ENCODE measurements around the gene BANK1. TPM values are rescaled to one million over a fixed set of nuclear protein-coding genes. Genes with fewer than 3 reads are reported as not detected.

Gene BANK1
- 0.90 and 1.1 TPM in 2 replicates for total RNA-seq (2014; rRNA removed; shearing (Covaris generic); ENCODE audit: low replicate concordance)

- peak; percentile 66 for DNase-seq (ENCODE audit: low read depth)
- in situ Hi-C loops (cut with HindIII; ENCODE audit: low pct_unique_long_range_greater_than_20kb, low sequenced_read_pairs), result no loop called here
These were observed at the start of gene BANK1 for GRCh38 chr4:101790521-101791181. Gene BANK1 (plus strand): TSS chr4:101790730. CDS start chr4:101790881, 151 bp downstream.

GRCh38 chr4:101753721-101754120 is 36.8 kb upstream of the BANK1 start:
- DNase-seq (ENCODE audit: low read depth), result no peak
- in situ Hi-C loops (cut with HindIII; ENCODE audit: low pct_unique_long_range_greater_than_20kb, low sequenced_read_pairs), result no loop called here

DNA sequence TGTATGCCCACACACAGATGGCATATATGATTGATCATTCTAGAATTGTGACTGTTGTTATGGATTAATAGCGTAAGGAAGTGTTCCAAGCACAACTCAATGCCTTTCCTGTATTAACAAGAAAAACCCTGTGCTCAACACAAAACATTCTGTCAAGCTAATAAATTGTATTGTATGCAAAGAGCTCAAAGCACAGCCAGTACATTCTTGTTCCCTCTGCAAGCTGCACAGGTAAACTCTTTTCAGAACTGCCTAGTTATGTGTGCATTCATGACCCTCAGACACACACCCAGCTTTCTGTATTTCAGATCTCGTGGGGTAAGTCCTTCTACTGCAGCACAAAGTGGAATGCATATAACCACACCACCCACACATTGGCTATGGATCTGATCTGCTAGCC is 34.3 kb upstream of the BANK1 start:
- no peak for DNase-seq (ENCODE audit: low read depth)
- in situ Hi-C loops (cut with HindIII; ENCODE audit: low pct_unique_long_range_greater_than_20kb, low sequenced_read_pairs), result no loop called here

DNA sequence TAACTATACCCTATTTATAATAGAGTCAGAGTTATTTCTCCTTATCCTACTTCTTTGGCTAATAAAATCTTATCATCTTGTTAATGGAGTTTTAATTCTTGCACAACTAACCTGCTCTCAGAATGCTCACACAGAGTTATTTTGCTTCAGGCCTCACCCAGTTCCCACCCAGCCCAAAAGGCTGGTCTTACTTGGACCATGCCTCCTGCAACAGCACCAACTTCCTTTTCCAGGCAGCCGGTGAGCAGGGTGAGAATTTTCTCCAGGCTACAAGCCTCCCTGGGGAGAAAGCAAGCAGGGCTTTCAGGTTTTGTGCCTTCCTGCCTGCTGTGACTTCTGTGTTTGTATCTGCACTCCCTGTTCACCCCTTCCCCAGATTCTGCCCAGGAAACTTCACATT is 29.1 kb upstream of the BANK1 start:
- no peak for DNase-seq (ENCODE audit: low read depth)
- in situ Hi-C loops (cut with HindIII; ENCODE audit: low pct_unique_long_range_greater_than_20kb, low sequenced_read_pairs), result no loop called here

- no peak for DNase-seq (ENCODE audit: low read depth)
- in situ Hi-C loops (cut with HindIII; ENCODE audit: low pct_unique_long_range_greater_than_20kb, low sequenced_read_pairs), result no loop called here
These were observed 28.5 kb upstream of the BANK1 start for GRCh38 chr4:101762025-101762424.

- in situ Hi-C loops (cut with HindIII; ENCODE audit: low pct_unique_long_range_greater_than_20kb, low sequenced_read_pairs), result no loop called here
These were observed 28.0 kb upstream of the BANK1 start for GRCh38 chr4:101762534-101762933.

DNA sequence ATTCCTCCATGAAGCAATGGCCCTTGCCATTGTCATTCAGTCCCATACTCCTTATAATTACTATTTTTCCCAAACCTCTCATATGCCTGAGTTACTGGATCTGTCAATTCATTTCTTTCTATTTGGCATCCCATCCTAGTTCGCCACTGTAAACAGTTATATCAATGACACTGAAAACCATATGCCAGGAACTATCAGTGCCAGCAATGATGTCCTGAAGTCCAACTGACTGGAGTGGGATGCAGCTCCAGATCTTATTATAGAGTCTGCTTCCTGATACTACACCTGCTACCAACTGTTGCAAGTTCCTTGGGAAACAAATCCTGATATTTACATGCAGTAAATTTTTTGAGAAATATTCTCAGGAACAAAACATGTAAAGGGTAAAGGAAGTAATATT is 27.0 kb upstream of the BANK1 start:
- no peak for DNase-seq (ENCODE audit: low read depth)
- in situ Hi-C loops (cut with HindIII; ENCODE audit: low pct_unique_long_range_greater_than_20kb, low sequenced_read_pairs), result no loop called here

More at GRCh38 chr4:101762534-101762933, 28.0 kb upstream of the BANK1 start:
- no peak for DNase-seq (ENCODE audit: low read depth)

DNA sequence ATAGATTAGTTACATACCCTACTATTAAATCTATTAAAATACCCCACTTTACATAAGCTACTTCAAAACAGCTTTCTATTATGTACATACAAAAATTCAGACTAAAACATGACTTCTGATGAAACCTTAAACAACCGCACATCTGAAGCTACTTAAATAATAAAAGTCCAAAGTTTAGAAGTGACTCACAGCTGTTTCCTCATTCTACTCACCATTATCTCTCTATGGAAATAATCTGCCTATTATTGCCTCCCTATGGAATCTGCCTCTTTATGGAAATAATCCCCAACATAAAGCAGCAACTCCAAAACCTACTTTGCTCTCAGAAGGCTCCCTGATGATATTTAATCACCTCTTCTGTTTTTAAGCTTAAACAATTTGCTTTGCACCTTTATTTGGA is 15.7 kb upstream of the BANK1 start:
- no peak for DNase-seq (ENCODE audit: low read depth)
- in situ Hi-C loops (cut with HindIII; ENCODE audit: low pct_unique_long_range_greater_than_20kb, low sequenced_read_pairs), result no loop called here

DNA sequence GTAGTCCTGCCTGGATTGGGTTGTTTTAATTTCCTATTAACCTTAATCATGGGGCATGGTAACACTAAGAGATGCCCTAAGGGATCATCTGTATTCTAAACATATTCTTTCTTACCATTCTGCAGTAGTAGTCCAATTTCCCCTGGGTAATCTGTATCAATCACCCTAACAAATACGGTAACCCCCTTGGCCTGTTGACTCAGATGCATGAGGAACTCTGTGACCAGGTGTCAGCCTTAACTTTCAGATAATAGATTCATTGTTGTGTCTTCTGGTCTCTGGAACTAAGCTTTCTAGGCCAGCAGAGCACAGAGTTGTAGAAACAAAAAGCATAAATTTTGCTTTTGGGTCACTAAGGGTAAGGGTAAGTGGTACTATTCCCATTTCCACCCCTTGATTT is 13.1 kb upstream of the BANK1 start:
- in situ Hi-C loops (cut with HindIII; ENCODE audit: low pct_unique_long_range_greater_than_20kb, low sequenced_read_pairs), result no loop called here
- no peak for DNase-seq (ENCODE audit: low read depth)

DNA sequence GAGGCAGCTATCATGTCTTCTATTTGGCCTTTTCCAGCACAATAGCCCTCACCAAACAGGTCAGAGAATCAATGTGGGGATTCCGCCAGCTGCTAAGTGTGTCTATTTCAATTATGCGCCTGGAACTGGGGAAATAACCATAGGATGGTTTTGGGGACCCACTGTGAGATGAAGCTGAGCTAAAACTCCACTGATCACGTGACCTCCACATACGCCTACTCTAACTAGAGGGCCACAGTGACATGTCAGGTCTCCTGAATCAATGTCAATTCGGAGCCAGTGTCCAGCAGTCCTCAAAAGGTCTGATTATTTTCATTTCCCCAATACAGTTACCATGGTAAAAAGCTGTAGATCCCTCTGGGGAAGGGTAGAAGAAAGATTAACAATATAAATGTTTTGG is 10.2 kb upstream of the BANK1 start:
- DNase-seq (ENCODE audit: low read depth), result no peak
- in situ Hi-C loops (cut with HindIII; ENCODE audit: low pct_unique_long_range_greater_than_20kb, low sequenced_read_pairs), result no loop called here

- in situ Hi-C loops (cut with HindIII; ENCODE audit: low pct_unique_long_range_greater_than_20kb, low sequenced_read_pairs), result no loop called here
- no peak for DNase-seq (ENCODE audit: low read depth)
These were observed 8.0 kb upstream of the BANK1 start for GRCh38 chr4:101782546-101782945.

GRCh38 chr4:101784957-101785356 is 5.6 kb upstream of the BANK1 start:
- no peak for DNase-seq (ENCODE audit: low read depth)
- in situ Hi-C loops (cut with HindIII; ENCODE audit: low pct_unique_long_range_greater_than_20kb, low sequenced_read_pairs), result no loop called here

DNA sequence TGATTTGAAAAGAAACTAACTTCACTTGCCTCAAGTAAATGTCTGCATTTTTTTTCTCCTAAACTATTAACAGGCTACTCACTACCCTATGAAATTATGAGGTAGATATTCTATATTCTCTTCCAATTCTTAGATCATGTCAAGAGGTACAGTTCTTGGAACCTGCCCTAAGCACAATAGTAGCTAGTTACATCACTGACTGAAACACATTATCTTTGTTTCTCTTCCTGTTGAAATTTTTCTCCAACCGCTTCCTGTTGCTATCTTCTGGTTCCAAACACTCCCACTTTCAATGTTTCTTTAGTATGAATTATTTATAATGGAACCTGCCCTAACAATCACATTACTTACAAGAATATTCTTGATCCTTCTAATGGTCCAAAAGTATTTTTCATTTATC is 5.0 kb upstream of the BANK1 start:
- DNase-seq (ENCODE audit: low read depth), result no peak
- in situ Hi-C loops (cut with HindIII; ENCODE audit: low pct_unique_long_range_greater_than_20kb, low sequenced_read_pairs), result no loop called here

- in situ Hi-C loops (cut with HindIII; ENCODE audit: low pct_unique_long_range_greater_than_20kb, low sequenced_read_pairs), result no loop called here
- no peak for DNase-seq (ENCODE audit: low read depth)
These were observed 2.7 kb upstream of the BANK1 start for GRCh38 chr4:101787701-101788316.

- no peak for DNase-seq (ENCODE audit: low read depth)
- in situ Hi-C loops (cut with HindIII; ENCODE audit: low pct_unique_long_range_greater_than_20kb, low sequenced_read_pairs), result no loop called here
These were observed 640 bp downstream of the BANK1 start for GRCh38 chr4:101791182-101791558.

DNA sequence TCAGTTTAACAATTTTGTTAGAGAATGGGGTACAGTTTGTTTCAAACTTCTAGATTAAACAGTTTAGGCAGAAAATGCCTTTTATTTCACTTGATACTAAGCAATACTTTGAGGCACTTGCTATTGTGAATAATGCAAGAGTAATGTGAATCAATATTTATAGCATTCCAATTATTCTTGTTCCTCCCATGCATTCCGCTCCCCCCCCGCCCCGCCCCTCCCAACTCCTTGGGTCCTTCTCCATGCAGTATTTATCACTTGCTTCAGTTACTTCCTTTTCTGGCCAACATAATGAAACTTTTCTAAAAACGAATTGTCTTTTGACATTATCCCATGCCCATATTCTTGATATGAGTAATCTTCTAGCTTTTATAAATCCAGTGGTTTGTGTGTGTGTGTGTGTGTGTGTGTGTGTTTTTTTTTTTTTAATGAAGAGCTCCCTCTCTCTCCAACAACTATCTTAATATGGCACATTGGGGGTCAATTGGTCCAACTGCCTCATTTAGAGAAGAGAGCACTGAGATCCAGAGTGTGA is 1.6 kb downstream of the BANK1 start:
- in situ Hi-C loops (cut with HindIII; ENCODE audit: low pct_unique_long_range_greater_than_20kb, low sequenced_read_pairs), result no loop called here
- DNase-seq (ENCODE audit: low read depth), result no peak

DNA sequence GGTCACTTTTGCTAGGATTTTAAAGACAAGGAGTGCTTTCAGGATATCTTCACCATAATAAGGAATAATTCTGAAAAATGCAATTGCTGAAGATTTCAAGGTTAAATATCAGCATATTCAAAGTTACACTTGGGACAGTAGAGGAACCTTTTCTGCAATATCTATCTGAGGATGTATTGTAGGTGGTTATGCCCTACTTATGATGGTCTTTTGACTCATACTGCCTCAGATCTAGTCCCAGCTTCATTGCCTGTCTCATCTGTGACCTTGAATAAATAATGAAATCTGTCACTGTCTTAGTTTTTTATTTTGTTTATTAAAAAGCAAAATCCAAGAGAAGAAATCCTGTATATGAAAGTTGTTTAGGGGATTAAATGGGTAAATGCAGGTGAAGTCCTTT is 2.9 kb downstream of the BANK1 start:
- DNase-seq (ENCODE audit: low read depth), result no peak
- in situ Hi-C loops (cut with HindIII; ENCODE audit: low pct_unique_long_range_greater_than_20kb, low sequenced_read_pairs), result no loop called here

DNA sequence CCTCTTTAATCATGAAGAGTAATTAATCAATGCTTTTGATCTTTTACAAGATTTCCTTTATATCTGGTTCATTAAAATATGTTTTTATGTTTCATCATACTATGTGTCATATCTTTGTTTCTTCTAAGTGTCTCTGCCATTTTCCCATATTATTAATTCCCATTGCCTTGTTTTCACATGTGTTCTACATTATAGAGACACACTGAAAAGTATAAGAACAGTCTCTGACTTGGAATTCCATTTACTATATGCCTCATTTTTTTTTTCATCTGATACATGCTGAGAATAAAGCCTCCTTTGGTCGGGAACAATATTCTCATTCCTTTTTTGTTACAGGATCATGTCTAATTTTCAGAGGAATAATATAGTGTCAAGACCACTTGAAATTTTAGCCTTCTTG is 4.3 kb downstream of the BANK1 start:
- DNase-seq (ENCODE audit: low read depth), result no peak
- in situ Hi-C loops (cut with HindIII; ENCODE audit: low pct_unique_long_range_greater_than_20kb, low sequenced_read_pairs), result no loop called here

GRCh38 chr4:101795704-101796103 is 5.2 kb downstream of the BANK1 start:
- DNase-seq (ENCODE audit: low read depth), result no peak
- in situ Hi-C loops (cut with HindIII; ENCODE audit: low pct_unique_long_range_greater_than_20kb, low sequenced_read_pairs), result no loop called here

GRCh38 chr4:101801958-101802357 is 11.4 kb downstream of the BANK1 start:
- in situ Hi-C loops (cut with HindIII; ENCODE audit: low pct_unique_long_range_greater_than_20kb, low sequenced_read_pairs), result no loop called here
- DNase-seq (ENCODE audit: low read depth), result no peak
